Ovary (tissue), 9 donors: ENCODE measurements around the gene SDR42E2. TPM values are rescaled to one million over a fixed set of nuclear protein-coding genes. Genes with fewer than 3 reads are reported as not detected.

Experiments
- DNase-seq, 5 donors: peaks; one replicate each; pipeline ENCODE4 v3.0.0-alpha.2; 2019 to 2020
- H3K27ac ChIP-seq, 2 donors: fragments of 200-600 bp; one replicate each; pipeline versions ENCODE4 v1.5.1 to v1.8.0; 2019 to 2022
- H3K27me3 ChIP-seq: fragments of 200-600 bp; one replicate; pipeline ENCODE4 v1.8.0; 2022
- H3K36me3 ChIP-seq: fragments of 200-600 bp; sonication (generic); one replicate; pipeline ENCODE4 v1.5.1; 2019
- H3K4me1 ChIP-seq: one replicate; pipeline ENCODE4 v1.8.1; 2013; ENCODE audit warnings: mild to moderate bottlenecking, moderate library complexity; ENCODE audit not compliant: insufficient read depth
- H3K4me3 ChIP-seq: fragments of 200-600 bp; sonication (generic); one replicate; pipeline ENCODE4 v1.5.1; 2017
- H3K9me3 ChIP-seq, 2 donors: fragments of 200-600 bp in 1 of 2; sonication (generic) in 1 of 2; one replicate each; pipeline versions ENCODE4 v1.5.1 to v1.8.1; 2013 to 2019; ENCODE audit warnings: mild to moderate bottlenecking in 1 of 2, moderate library complexity in 1 of 2
- CTCF ChIP-seq, 3 donors: fragments of 450-650 bp in 2 of 3; fragments of 200-600 bp in 1 of 3; IDR thresholded peaks; one replicate each; pipeline versions ENCODE4 v1.5.1 to v1.8.0; 2016 to 2022; ENCODE audit warnings: antibody characterized with exemption in 3 of 3, mild to moderate bottlenecking in 1 of 3
- EP300 ChIP-seq: sonication (generic); formaldehyde crosslinking; IDR thresholded peaks from one replicate; pipeline ENCODE4 v1.6.1; 2017; ENCODE audit warnings: antibody characterized with exemption
- POLR2A ChIP-seq: fragments of 450-650 bp; IDR thresholded peaks from one replicate; pipeline ENCODE4 v1.6.1; 2017; ENCODE audit warnings: antibody characterized with exemption, mild to moderate bottlenecking, moderate library complexity
- WGBS, 3 donors: extraction: QIAGEN DNeasy Blood & Tissue Kit in 1 of 3; methylation state at CpG; one replicate each; pipeline versions ENCODE4 v1.1.5 to v1.1.7; 2013 to 2017; 5-methylcytosine and 5-hydroxymethylcytosine counted together
- intact Hi-C, 4 donors: fragments of 100-400 bp; cut with DNase I; formaldehyde crosslinking; loops; one replicate each; pipeline versions ENCODE4 v1.11.0 to v1.15.1; 2022 to 2023
- polyA plus RNA-seq, 2 donors: library from polyadenylated mRNA; stranded (reverse); fragments of 200-250 nt in 1 of 2; fragments of 350-450 nt in 1 of 2; fragmentation: Illumina TruSeq in 1 of 2; extraction: RNeasy Lipid Tissue Mini Kit (QIAGEN cat#74804) in 1 of 2; gene quantifications; one replicate each; pipeline ENCODE4 v1.2.3, GENCODE V29; 2013 to 2014
- total RNA-seq, 7 donors: library from RNA; depleted of rRNA in 2 of 7; stranded (reverse); fragments of >200 nt in 2 of 7; fragmentation: NEBNext Ultra II Directional in 3 of 7; extraction: Animal tissue kit (Norgen Biotek cat#: 25700) in 3 of 7; gene quantifications; one replicate each; pipeline versions ENCODE4 v1.1.0 to v1.2.4, GENCODE V29; 2016 to 2023
- donor health status: DM: no; HTN: no; CAD: no; lungs with moderate emphysema.
- donor health status: DM: no; HTN: no; CAD: no.
- donor health status: Bipolar disorder and iron deficiency.
- donor health status: DM: yes; HTN: yes; CAD: no.
- donor health status: DM: no; HTN: no; CAD: no.
- donor health status: DM: yes; HTN: yes; CAD: no.

SDR42E2 gene
- total and polyA plus RNA-seq, 9 donors = 0.05 to 1.1 (median 0.24) TPM; not detected in 3

- WGBS, 3 donors = 85 to 88% (median 86%) methylated on average over 5 of the region's 5 CpGs
- Histone ChIP-seq H3K27me3 (no peaks in the 10 kb centered on the region), H3K9me3 (no peaks in the 10 kb centered on the region), H3K4me3 (no peak overlapping the region), H3K27ac (no peak overlapping the region), H3K4me1 (no peaks in the 10 kb centered on the region), H3K36me3 (no peaks in the 10 kb centered on the region)
- intact Hi-C loops = loop anchor here in 1 of 4 donors (10.0 kb wide), 1 partner anchor 109 kb away; no protein-coding TSS in a partner anchor
- no peak for DNase-seq
- TF ChIP-seq CTCF (IDR thresholded peaks at IDR 0.05) (no peak), EP300 (no peak), POLR2A (no peak)
Measured at GRCh38 chr16:22183335-22183734, 21.0 kb downstream of the SDR42E2 start.

GRCh38 chr16:22183901-22184614 is 21.8 kb downstream of the SDR42E2 start:
- TF ChIP-seq POLR2A (no peak), EP300 (no peak), CTCF (IDR thresholded peaks at IDR 0.05) (no peak)
- Histone ChIP-seq H3K36me3 (no peaks in the 10 kb centered on the region), H3K4me3 (no peak overlapping the region), H3K27ac (no peak overlapping the region), H3K27me3 (no peaks in the 10 kb centered on the region), H3K4me1 (peaks cover 1% of the 10 kb centered on the region), H3K9me3 (no peaks in the 10 kb centered on the region)
- DNase-seq = no peak
- intact Hi-C loops = loop anchor here in 1 of 4 donors (10.0 kb wide), 1 partner anchor 109 kb away; no protein-coding TSS in a partner anchor
- WGBS, 3 donors = 78 to 85% (median 83%) methylated on average over 10 to 11 of the region's 11 CpGs

GRCh38 chr16:22184615-22184968 is 22.3 kb downstream of the SDR42E2 start:
- no peak for TF ChIP-seq EP300
- TF ChIP-seq CTCF (IDR thresholded peaks at IDR 0.05) = no peak
- TF ChIP-seq POLR2A = no peak
- no peak for DNase-seq
- Histone ChIP-seq H3K27me3 (no peaks in the 10 kb centered on the region), H3K27ac (no peak overlapping the region), H3K4me3 (no peak overlapping the region), H3K9me3 (no peaks in the 10 kb centered on the region), H3K4me1 (peaks cover 5% of the 10 kb centered on the region), H3K36me3 (no peaks in the 10 kb centered on the region)
- 85 to 89% (median 88%) methylated on average over 6 of the region's 6 CpGs for WGBS, 3 donors
- intact Hi-C loops = loop anchor here in 1 of 4 donors (10.0 kb wide), 1 partner anchor 110 kb away; no protein-coding TSS in a partner anchor

- intact Hi-C loops = loop anchor here (2.0 to 10.0 kb wide), 4 partner anchors 112 to 186 kb away; partner anchors contain the start of genes PDZD9 (in 3 of the 4) and MOSMO (in 1 of the 4)
Measured at GRCh38 chr16:22186517-22186916, 24.2 kb downstream of the SDR42E2 start.

More at GRCh38 chr16:22186517-22186916, 24.2 kb downstream of the SDR42E2 start:
- 56 to 66% (median 61%) methylated on average over 3 of the region's 3 CpGs for WGBS, 3 donors
- no peak overlapping the region for H3K4me3 ChIP-seq
- H3K27ac ChIP-seq = no peak overlapping the region
- H3K36me3 ChIP-seq = no peaks in the 10 kb centered on the region
- no peaks in the 10 kb centered on the region for H3K27me3 ChIP-seq
- peaks cover 5% of the 10 kb centered on the region for H3K4me1 ChIP-seq
- no peak for DNase-seq
- no peaks in the 10 kb centered on the region for H3K9me3 ChIP-seq
- no peak for TF ChIP-seq CTCF (IDR thresholded peaks at IDR 0.05)
- TF ChIP-seq EP300 = no peak
- no peak for TF ChIP-seq POLR2A
